ENCODE measurements around the gene ARF6.
"Not testable (repeated sequence)": the region's sequence is repeated elsewhere in the genome, so short reads cannot be mapped to it uniquely, and the experiment has no call there.

Gene ARF6

GRCh38 chr14:49905989-49906388, 13.1 kb downstream of the ARF6 start:
- DNase-seq (ENCODE audit: low read depth in 2 of 2): no peak

GRCh38 chr14:49907186-49907585, 14.3 kb downstream of the ARF6 start:
- no peak for DNase-seq (ENCODE audit: low read depth in 2 of 2)

- no peak for DNase-seq (ENCODE audit: low read depth in 2 of 2)
Observed at GRCh38 chr14:49908433-49908782, 15.5 kb downstream of the ARF6 start.

- DNase-seq (ENCODE audit: low read depth in 2 of 2): no peak
Observed at GRCh38 chr14:49909016-49909415, 16.1 kb downstream of the ARF6 start.

GRCh38 chr14:49915085-49915484, 22.2 kb downstream of the ARF6 start:
- no peak for DNase-seq (ENCODE audit: low read depth in 2 of 2)

- DNase-seq (ENCODE audit: low read depth in 2 of 2): no peak
Observed at GRCh38 chr14:49918706-49919105, 25.8 kb downstream of the ARF6 start.

- no peak for DNase-seq (ENCODE audit: low read depth in 2 of 2)
Observed at GRCh38 chr14:49919825-49920659, 27.2 kb downstream of the ARF6 start.

GRCh38 chr14:49920935-49921334, 28.1 kb downstream of the ARF6 start:
- no peak for DNase-seq (ENCODE audit: low read depth in 2 of 2)

- no peak for DNase-seq (ENCODE audit: low read depth in 2 of 2)
Observed at GRCh38 chr14:49921401-49921800, 28.5 kb downstream of the ARF6 start.

- DNase-seq (ENCODE audit: low read depth in 2 of 2): no peak
Observed at GRCh38 chr14:49923442-49923841, 30.6 kb downstream of the ARF6 start.

- no peak for DNase-seq (ENCODE audit: low read depth in 2 of 2)
Observed at GRCh38 chr14:49923881-49924280, 31.0 kb downstream of the ARF6 start.

- no peak for DNase-seq (ENCODE audit: low read depth in 2 of 2)
Observed at GRCh38 chr14:49924852-49925251, 32.0 kb downstream of the ARF6 start.

- no peak for DNase-seq (ENCODE audit: low read depth in 2 of 2)
Observed at GRCh38 chr14:49926803-49927202, 33.9 kb downstream of the ARF6 start.

GRCh38 chr14:49928015-49928414, 35.1 kb downstream of the ARF6 start:
- DNase-seq (ENCODE audit: low read depth in 2 of 2): no peak

GRCh38 chr14:49930720-49931119, 37.8 kb downstream of the ARF6 start:
- no peak for DNase-seq (ENCODE audit: low read depth in 2 of 2)

- no peak for DNase-seq (ENCODE audit: low read depth in 2 of 2)
Observed at GRCh38 chr14:49931523-49931922, 38.6 kb downstream of the ARF6 start.

GRCh38 chr14:49933128-49933527, 40.2 kb downstream of the ARF6 start:
- no peak for DNase-seq (ENCODE audit: low read depth in 2 of 2)

GRCh38 chr14:49933704-49934103, 40.8 kb downstream of the ARF6 start:
- DNase-seq (ENCODE audit: low read depth in 2 of 2): no peak

- no peak for DNase-seq (ENCODE audit: low read depth in 2 of 2)
Observed at GRCh38 chr14:49934646-49935045, 41.8 kb downstream of the ARF6 start.

GRCh38 chr14:49935526-49935925, 42.6 kb downstream of the ARF6 start:
- no peak for DNase-seq (ENCODE audit: low read depth in 2 of 2)

- DNase-seq (ENCODE audit: low read depth in 2 of 2): not testable (repeated sequence)
Observed at GRCh38 chr14:49936246-49936645, 43.4 kb downstream of the ARF6 start.

- DNase-seq (ENCODE audit: low read depth in 2 of 2): not testable (repeated sequence)
Observed at GRCh38 chr14:49936882-49937281, 44.0 kb downstream of the ARF6 start.

GRCh38 chr14:49939215-49939614, 46.3 kb downstream of the ARF6 start:
- DNase-seq (ENCODE audit: low read depth in 2 of 2): not testable (repeated sequence)
